ENCODE measurements around the gene LRRC40.
"Not testable (repeated sequence)": the region's sequence is repeated elsewhere in the genome, so short reads cannot be mapped to it uniquely, and the experiment has no call there.

Gene LRRC40

GRCh38 chr1:70204600-70204999 is 779 bp downstream of the LRRC40 start:
- Histone ChIP-seq H3K27ac (peak overlapping the region in 15 of 21 experiments; percentile 73 to 97 (median 91)), H3K4me3 (peak overlapping the region; percentile 52 to 91 (median 76))

- peak overlapping the region in 1 of 7 experiments; percentile 70 for H3K4me3 ChIP-seq
These were observed 1.2 kb downstream of the LRRC40 start for GRCh38 chr1:70204139-70204538.

DNA sequence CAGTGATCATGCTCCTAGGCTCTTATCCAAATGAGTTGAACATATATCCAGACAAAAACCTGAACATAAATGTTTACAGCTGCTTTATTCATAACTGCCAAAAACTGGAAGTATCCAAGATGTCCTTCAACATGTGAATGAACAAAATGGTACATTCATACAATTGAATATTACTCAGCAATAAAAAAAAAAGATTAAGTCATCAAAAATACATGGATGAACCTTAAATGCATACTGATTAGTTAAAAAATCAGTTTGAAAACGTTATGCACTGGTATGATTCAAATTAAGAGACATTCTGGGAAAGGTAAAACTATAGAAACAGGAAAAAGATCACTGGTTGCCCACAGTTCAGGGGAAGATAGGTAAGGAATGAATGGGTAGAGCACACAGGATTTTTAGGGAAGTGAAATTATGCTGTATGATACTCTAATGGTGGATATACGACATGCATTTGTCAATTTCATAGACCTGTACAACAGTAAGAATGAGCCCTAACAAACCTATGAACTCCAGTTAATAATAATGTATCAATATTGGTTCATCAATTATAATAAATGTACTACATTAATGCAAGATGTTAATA is 3.1 kb downstream of the LRRC40 start:
- H3K4me3 ChIP-seq = no peak overlapping the region
- no peak overlapping the region for H3K27ac ChIP-seq

More at GRCh38 chr1:70204139-70204538, 1.2 kb downstream of the LRRC40 start:
- H3K27ac ChIP-seq = no peak overlapping the region

DNA sequence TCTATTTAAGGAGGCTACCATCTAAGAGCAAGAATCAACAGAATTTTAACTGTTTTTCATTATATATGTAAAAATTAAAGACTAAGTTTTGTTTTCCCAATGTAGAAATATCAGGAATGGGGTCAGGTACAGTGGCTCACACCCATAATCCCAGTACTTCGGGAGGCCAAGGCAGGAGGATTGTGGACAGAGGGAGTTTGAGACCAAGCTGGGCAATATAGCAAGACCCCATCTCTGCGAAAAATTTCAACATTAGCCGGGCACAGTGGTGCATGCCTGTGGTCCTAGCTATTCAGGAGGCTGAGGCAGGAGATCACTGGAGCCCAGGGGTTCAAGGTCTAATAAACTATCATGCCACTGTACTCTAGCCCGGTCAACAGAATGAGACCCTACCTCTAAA is 5.3 kb downstream of the LRRC40 start:
- no peak overlapping the region for H3K4me3 ChIP-seq
- H3K27ac ChIP-seq = no peak overlapping the region

DNA sequence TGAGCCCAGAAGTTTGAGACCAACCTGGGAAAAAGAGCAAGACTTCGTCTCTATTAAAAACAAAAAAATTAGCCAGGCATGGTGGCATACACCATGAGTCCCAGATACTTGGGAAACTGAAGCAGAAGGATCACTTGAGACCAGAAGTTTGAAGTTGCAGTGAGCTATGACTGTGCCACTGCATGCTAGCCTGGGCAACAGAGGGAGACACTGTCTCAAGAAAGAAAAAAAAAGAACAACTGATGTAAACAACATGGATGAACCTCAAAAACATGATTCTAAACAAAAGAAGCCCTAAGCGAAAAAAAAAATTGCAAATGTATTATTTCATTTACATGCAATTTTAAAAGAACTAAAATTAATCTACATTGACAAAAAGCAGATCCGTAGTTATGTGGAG is 9.0 kb downstream of the LRRC40 start:
- Histone ChIP-seq H3K4me3 (no peak overlapping the region), H3K27ac (no peak overlapping the region)

DNA sequence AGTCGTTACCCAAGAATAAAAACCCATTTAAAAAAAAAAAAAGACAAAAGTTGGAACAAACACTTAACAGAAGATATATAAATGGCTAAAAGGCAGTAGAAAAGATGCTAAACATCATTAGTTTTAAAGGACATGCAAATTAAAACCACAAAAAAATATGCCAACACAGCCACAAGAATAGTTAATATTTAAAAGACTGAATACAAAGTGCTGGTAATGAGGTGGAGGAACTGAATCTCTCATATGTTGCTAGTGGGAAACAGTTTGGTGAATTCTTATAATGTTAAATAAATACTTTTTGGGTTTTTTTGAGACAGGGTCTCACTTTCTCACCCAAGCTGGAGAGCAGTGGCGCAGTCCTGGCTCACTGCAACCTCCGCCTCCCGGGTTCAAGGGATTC is 10.0 kb downstream of the LRRC40 start:
- H3K4me3 ChIP-seq = no peak overlapping the region
- no peak overlapping the region for H3K27ac ChIP-seq

DNA sequence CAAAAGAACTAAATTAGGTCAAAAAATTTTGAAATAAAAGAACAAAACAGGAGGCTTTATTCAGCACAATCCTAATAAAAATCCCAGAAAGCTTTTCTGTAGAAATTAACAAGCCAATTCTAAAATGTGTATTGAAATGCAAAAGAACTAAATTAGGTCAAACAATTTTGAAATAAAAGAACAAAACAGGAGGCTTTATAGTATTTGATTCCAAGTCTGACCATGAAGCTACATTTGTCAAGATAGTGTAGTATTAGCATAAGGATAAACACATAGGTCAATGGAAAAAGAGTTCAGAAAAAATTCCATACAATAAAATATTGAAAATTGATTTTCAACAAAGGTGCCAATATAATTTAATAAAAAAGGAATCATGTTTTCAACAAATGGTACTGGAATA is 10.8 kb downstream of the LRRC40 start:
- Histone ChIP-seq H3K27ac (no peak overlapping the region), H3K4me3 (no peak overlapping the region)

DNA sequence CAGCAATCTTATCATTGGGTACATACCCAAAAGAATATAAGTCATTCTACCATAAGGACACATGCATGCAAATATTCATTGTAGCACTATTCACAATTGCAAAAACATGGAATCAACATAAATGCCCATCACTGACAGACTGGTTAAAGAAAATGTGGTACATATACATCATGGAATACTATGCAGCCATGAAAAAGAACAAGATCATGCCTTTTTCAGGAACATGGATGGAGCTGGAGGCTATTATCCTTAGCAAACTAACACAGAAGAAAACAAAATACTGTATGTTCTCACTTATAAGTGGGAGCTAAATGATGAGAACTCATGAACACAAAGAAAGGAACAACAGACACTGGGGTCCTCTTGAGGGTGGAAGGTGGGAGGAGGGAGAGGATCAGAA is 12.9 kb downstream of the LRRC40 start:
- not testable (repeated sequence) for H3K4me3 ChIP-seq, H3K27ac ChIP-seq

- H3K4me3 ChIP-seq = no peak overlapping the region
- H3K27ac ChIP-seq = no peak overlapping the region
These were observed 15.2 kb downstream of the LRRC40 start for GRCh38 chr1:70190180-70190579.

DNA sequence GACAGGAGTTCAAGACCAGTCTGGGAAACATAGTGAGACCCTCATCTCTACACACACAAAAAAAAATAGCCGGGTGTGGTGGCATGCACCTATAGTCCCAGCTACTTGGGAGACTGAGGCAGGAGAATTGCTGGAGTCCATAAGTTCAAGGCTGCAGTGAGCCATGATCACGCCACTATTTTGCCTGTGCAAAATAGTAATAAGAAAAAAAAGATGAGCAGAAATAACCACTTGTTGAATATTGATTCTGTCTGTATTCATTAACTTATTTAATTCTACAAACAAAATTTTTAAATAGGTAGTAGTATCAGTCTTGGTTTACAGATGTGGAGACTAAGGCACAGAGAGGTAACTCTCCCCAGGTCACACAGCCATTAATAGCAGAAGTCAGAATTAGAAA is 16.9 kb downstream of the LRRC40 start:
- Histone ChIP-seq H3K27ac (no peak overlapping the region), H3K4me3 (no peak overlapping the region)

DNA sequence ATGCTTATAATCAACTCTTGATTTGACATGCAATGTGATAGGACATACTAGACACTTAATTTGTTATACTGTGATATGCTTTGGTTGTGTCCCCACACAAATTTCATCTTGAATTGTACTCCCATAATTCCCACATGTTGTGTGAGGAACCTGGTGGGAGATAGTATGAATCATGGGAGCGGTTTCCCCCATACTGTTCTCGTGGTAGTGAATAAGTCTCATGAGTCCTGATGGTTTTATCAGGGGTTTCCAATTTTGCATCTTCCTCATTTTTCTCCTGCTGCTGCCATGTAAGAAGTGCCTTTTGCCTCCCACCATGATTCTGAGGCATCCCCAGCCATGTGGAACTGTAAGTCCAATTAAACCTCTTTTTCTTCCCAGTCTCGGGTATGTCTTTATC is 20.2 kb downstream of the LRRC40 start:
- H3K4me3 ChIP-seq, H3K27ac ChIP-seq: not testable (repeated sequence)

- Histone ChIP-seq H3K27ac (no peak overlapping the region), H3K4me3 (no peak overlapping the region)
These were observed 33.9 kb downstream of the LRRC40 start for GRCh38 chr1:70171512-70171911.

DNA sequence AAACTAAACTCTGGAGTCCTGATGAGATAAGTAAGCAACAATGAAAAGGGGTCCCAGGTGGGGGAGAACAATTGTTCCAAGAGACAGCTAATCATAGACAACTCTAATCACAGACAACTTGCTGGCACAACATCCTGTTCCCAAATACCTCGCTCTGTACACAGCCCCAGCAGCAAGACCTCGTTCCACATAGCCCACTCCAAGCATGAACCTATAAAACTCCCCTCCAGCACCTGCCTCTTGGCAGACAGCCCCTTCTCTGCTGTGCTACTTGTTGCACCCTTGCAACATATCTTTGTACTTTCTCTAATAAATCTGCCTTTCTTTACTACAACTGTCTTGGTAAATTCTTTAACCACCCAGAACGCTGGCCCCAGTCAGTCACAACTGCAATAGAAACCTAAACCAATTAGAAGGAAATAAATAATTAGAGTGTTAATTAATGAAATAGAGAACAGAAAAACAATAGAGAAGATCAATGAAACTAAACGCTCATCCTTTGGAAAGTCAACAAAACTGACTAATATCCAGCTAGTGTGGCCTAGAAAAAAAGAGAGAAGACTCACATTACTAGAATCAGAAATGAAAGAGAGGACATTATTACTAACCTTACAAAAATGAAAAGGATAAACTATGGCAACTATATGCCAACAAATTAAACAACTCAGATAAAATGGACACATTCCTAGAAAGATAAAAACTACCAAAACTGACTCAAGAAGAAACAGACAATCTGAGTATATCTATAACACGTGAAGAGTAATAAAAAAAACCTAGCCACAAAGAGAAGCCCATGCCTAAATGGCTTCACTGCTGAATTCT is 36.1 kb downstream of the LRRC40 start:
- Histone ChIP-seq H3K27ac (no peak overlapping the region), H3K4me3 (no peak overlapping the region)

GRCh38 chr1:70168283-70168682 is 37.1 kb downstream of the LRRC40 start:
- Histone ChIP-seq H3K4me3 (no peak overlapping the region), H3K27ac (no peak overlapping the region)

DNA sequence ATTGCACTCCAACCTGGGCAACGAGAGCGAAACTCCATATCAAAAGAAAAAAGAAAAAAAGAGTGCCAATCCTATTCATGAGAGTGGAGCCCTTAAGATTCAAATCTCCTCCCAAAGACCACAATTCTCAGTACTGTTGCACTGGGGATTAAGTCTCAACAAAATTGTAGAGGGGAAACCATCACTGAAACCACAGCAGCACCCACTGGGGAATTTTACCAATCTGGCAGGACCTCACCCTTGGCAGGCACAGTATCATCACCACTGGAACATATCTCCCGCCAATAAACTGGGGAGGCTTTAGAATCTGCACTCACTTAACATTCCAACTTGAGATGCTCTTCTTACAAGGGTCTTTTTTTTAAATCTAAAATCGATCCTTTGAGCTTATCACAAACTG is 41.0 kb downstream of the LRRC40 start:
- Histone ChIP-seq H3K27ac (no peak overlapping the region), H3K4me3 (no peak overlapping the region)

DNA sequence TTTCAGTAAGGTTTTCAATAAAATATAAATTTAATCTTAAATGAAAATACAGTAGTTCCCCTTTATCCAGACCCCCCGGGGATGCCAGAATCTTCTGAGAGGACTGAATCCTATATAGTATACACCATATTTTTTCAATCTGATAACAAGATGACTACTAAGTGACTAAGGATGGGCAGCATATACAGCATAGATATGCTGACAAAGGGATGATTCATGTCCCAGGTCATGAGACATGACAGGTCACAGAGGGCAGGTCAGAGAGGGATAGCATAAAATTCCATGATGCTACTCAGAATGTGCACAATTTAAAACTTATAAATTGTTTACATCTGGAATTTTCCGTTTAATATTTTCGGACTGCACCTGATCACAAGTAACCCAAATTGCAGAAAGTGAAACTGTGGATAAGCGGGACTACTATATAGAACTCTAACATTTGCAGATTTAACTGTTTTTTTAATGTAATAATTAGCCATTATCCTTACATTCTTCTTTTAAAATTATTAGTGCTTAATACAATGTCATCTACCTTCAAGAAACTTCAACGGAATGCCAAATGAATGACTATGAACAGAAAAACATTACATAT is 48.8 kb downstream of the LRRC40 start:
- Histone ChIP-seq H3K4me3 (no peak overlapping the region), H3K27ac (no peak overlapping the region)

DNA sequence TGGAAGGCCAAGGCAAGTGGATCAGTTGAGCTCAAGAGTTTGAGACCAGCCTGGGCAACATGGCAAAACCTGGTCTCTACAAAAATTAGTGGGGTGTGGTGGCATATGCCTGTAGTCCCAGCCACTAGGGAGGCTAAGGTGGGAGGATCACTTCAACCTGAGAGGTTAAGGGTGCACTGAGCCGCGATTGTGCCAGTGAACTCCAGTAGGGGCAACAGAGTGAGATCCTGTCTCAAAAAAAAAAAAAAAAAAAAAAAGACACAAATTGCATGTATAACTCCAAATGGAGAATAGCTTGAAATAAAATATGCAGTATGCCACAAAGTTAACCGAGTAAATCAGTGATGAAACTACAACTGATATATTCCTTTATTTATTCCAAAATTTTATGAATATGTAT is 51.6 kb downstream of the LRRC40 start:
- H3K4me3 ChIP-seq = no peak overlapping the region
- H3K27ac ChIP-seq = no peak overlapping the region

- no peak overlapping the region for H3K4me3 ChIP-seq
- no peak overlapping the region for H3K27ac ChIP-seq
These were observed 54.9 kb downstream of the LRRC40 start for GRCh38 chr1:70150444-70150843.

DNA sequence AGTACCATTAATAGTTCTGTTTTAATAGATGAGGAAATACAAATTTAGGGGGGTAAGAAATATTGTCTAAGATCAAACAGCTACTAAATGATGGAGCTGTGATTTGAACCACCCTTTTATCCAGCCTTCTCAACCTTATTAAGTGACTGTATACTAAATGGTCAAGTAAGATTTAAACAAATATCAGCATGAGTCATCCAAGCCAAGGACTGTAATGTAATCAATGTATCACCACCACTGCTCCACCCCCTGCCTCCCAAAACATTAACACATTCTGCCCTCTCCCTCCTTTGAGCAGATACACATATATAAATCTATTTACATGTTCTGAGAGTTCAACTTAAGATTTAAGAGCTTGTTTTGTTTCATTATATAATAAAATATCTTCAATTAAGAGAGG is 58.9 kb downstream of the LRRC40 start:
- no peak overlapping the region for H3K27ac ChIP-seq

GRCh38 chr1:70143048-70143659 is 62.2 kb downstream of the LRRC40 start:
- Histone ChIP-seq H3K4me3 (no peak overlapping the region), H3K27ac (no peak overlapping the region)

More for the DNA sequence above, 58.9 kb downstream of the LRRC40 start:
- H3K4me3 ChIP-seq = no peak overlapping the region

- Histone ChIP-seq H3K4me3 (no peak overlapping the region), H3K27ac (no peak overlapping the region)
These were observed 63.3 kb downstream of the LRRC40 start for GRCh38 chr1:70142075-70142474.
